Left ventricle myocardium inferior (tissue), 1 donor: ENCODE data around the gene ID3. TPM values are rescaled to one million over a fixed set of nuclear protein-coding genes. Genes with fewer than 3 reads are reported as not detected.

Experiments used
- DNase-seq: peaks from one replicate; pipeline ENCODE4 v3.0.0-alpha.2; 2020
- H3K27ac ChIP-seq: fragments of 200-600 bp; replicated peaks from 2 replicates; pipeline ENCODE4 v1.8.0; 2021
- H3K27me3 ChIP-seq: fragments of 200-600 bp; 2 replicates; pipeline ENCODE4 v1.8.0; 2021; ENCODE audit warnings: low read depth
- H3K36me3 ChIP-seq: fragments of 200-600 bp; 2 replicates; pipeline ENCODE4 v1.8.0; 2021
- H3K4me1 ChIP-seq: fragments of 200-600 bp; 2 replicates; pipeline ENCODE4 v1.8.0; 2021
- H3K4me3 ChIP-seq: fragments of 200-600 bp; 2 replicates; pipeline ENCODE4 v1.8.0; 2021; ENCODE audit warnings: mild to moderate bottlenecking, moderate library complexity
- H3K9me3 ChIP-seq: fragments of 200-600 bp; replicated peaks from 2 replicates; pipeline ENCODE4 v1.8.0; 2021
- CTCF ChIP-seq: fragments of 200-600 bp; IDR thresholded peaks from 2 replicates; pipeline ENCODE4 v1.8.0; 2021; ENCODE audit warnings: antibody characterized with exemption, mild to moderate bottlenecking, borderline replicate concordance
- intact Hi-C: fragments of 100-400 bp; cut with micrococcal nuclease; formaldehyde crosslinking; loops from one replicate; pipeline ENCODE4 v1.11.0; 2022
- total RNA-seq: library from RNA; stranded (reverse); fragmentation: NEBNext Ultra II Directional; extraction: Animal tissue kit (Norgen Biotek cat#: 25700); gene quantifications from one replicate; pipeline ENCODE4 v1.2.1, GENCODE V29; 2021
- donor health status: DM: no; HTN: yes; CAD: no; lungs with severe emphysema.

ID3 gene
- total RNA-seq, 1 donor from 2014 or later: 75.2 TPM

GRCh38 chr1:23600283-23600682 is 41.0 kb upstream of the ID3 start:
- peaks cover 15% of the 10 kb centered on the region for H3K4me1 ChIP-seq
- no peaks in the 10 kb centered on the region for H3K9me3 ChIP-seq
- H3K27me3 ChIP-seq: no peaks in the 10 kb centered on the region
- H3K36me3 ChIP-seq: no peaks in the 10 kb centered on the region
- DNase-seq: no peak
- intact Hi-C loops: no loop called here
- H3K27ac ChIP-seq: no peak overlapping the region
- no peak for TF ChIP-seq CTCF
- H3K4me3 ChIP-seq: no peak overlapping the region

- Histone ChIP-seq H3K4me1 (peaks cover 15% of the 10 kb centered on the region), H3K27ac (no peak overlapping the region), H3K4me3 (no peak overlapping the region), H3K36me3 (no peaks in the 10 kb centered on the region), H3K9me3 (no peaks in the 10 kb centered on the region), H3K27me3 (no peaks in the 10 kb centered on the region)
- intact Hi-C loops: no loop called here
- no peak for TF ChIP-seq CTCF
- DNase-seq: no peak
These were observed 39.8 kb upstream of the ID3 start for GRCh38 chr1:23599125-23599524.

GRCh38 chr1:23598424-23598823 is 39.1 kb upstream of the ID3 start:
- no peak for DNase-seq
- intact Hi-C loops: no loop called here
- Histone ChIP-seq H3K4me1 (peaks cover 15% of the 10 kb centered on the region), H3K4me3 (no peak overlapping the region), H3K27ac (no peak overlapping the region), H3K27me3 (no peaks in the 10 kb centered on the region), H3K36me3 (no peaks in the 10 kb centered on the region), H3K9me3 (no peaks in the 10 kb centered on the region)
- TF ChIP-seq CTCF: no peak

- Histone ChIP-seq H3K4me3 (no peak overlapping the region), H3K27me3 (no peaks in the 10 kb centered on the region), H3K27ac (no peak overlapping the region), H3K36me3 (no peaks in the 10 kb centered on the region), H3K9me3 (no peaks in the 10 kb centered on the region), H3K4me1 (peaks cover 15% of the 10 kb centered on the region)
- intact Hi-C loops: no loop called here
- no peak for TF ChIP-seq CTCF
- no peak for DNase-seq
These were observed 38.5 kb upstream of the ID3 start for GRCh38 chr1:23597635-23598388.

- Histone ChIP-seq H3K27ac (no peak overlapping the region), H3K9me3 (no peaks in the 10 kb centered on the region), H3K36me3 (no peaks in the 10 kb centered on the region), H3K4me3 (no peak overlapping the region), H3K27me3 (no peaks in the 10 kb centered on the region), H3K4me1 (peaks cover 23% of the 10 kb centered on the region)
- no peak for TF ChIP-seq CTCF
- intact Hi-C loops: no loop called here
- DNase-seq: no peak
These were observed 37.4 kb upstream of the ID3 start for GRCh38 chr1:23596382-23597358.
